PFSK-1 (cell line): ENCODE results near the gene ECT2L.

Source experiments
- FOXP2 ChIP-seq: optimal IDR thresholded peaks from 2 replicates; pipeline ENCODE3; 2011; ENCODE audit warnings: borderline replicate concordance, control low read depth, inconsistent platforms; ENCODE audit not compliant: insufficient read depth; ENCODE audit errors: extremely low read length, extremely low read depth
- POLR2AphosphoS5 ChIP-seq: IDR thresholded peaks from 2 replicates; pipeline ENCODE4 v1.6.1; 2012; ENCODE audit warnings: low read depth, mild to moderate bottlenecking, control low read depth, low read length, moderate library complexity
- REST ChIP-seq, 2 experiments: IDR thresholded peaks; 2 replicates each; pipeline versions ENCODE4 v1.6.1 to v1.8.0; 2011 to 2012; ENCODE audit warnings: low read depth in 2 of 2, low read length in 2 of 2, control low read depth in 1 of 2, inconsistent platforms in 1 of 2, mild to moderate bottlenecking in 1 of 2, moderate library complexity in 1 of 2; ENCODE audit not compliant: insufficient read depth in 1 of 2
- SIN3A ChIP-seq: IDR thresholded peaks from 2 replicates; pipeline ENCODE4 v1.6.1; 2012; ENCODE audit warnings: mild to moderate bottlenecking, low read length, moderate library complexity, borderline replicate concordance; ENCODE audit not compliant: insufficient read depth
- TAF1 ChIP-seq: IDR thresholded peaks from 2 replicates; pipeline ENCODE4 v1.6.1; 2012; ENCODE audit warnings: low read length, control low read depth, borderline replicate concordance; ENCODE audit not compliant: insufficient read depth

DNA sequence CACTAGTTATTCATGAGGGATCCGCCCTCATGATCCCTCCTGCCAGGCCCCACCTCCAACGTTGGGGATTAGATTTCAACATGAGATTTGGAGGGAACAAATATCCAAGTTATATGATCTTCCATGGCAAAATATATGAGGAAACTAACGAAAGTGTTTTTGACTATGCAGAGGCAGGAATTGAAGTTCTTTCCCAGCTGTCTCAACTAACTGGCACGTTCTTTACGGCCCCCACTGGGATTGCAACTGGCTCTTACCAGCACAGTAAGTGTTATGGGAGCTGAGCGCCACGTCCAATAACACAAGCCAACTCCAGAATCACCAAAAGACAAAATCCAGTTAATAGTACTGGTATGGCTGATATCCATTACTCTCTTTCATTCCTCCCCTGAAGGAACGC lies 66.6 kb downstream of the ECT2L start:
- TF ChIP-seq POLR2AphosphoS5 (no peak), TAF1 (no peak), SIN3A (no peak), FOXP2 (no peak), REST (IDR thresholded peaks at IDR 0.05; ENCODE audit: insufficient read depth in 1 of 2, low read depth in 2 of 2, low read length in 2 of 2) (no peak)
